ENCODE results near the gene RGS10.

RGS10 gene

DNA sequence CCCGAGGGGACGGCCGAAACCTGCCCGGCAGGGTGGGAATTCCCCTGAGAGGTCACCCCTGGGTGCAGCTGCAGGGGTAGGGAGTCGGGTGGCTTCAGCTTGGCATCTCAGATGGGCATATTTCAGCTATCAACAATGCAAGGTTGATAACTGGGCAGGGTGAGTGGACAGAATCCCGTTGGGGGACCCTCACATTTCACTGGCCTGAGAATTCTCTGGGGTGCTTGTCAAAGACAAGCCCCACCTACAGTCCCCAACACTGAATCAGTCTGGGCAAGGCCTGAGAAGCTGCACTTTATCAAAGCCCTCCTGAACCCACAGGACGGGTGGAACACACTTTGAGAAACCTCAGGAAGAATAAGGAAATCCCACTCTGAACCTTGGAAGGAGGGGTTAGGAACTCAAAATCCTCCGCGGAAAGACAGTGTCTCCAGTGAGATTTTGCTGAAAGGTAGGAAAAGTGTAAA lies 3.1 kb downstream of the RGS10 start:
- DNase-seq (ENCODE audit: low spot score), result no peak
- TF ChIP-seq, protein P1, sequence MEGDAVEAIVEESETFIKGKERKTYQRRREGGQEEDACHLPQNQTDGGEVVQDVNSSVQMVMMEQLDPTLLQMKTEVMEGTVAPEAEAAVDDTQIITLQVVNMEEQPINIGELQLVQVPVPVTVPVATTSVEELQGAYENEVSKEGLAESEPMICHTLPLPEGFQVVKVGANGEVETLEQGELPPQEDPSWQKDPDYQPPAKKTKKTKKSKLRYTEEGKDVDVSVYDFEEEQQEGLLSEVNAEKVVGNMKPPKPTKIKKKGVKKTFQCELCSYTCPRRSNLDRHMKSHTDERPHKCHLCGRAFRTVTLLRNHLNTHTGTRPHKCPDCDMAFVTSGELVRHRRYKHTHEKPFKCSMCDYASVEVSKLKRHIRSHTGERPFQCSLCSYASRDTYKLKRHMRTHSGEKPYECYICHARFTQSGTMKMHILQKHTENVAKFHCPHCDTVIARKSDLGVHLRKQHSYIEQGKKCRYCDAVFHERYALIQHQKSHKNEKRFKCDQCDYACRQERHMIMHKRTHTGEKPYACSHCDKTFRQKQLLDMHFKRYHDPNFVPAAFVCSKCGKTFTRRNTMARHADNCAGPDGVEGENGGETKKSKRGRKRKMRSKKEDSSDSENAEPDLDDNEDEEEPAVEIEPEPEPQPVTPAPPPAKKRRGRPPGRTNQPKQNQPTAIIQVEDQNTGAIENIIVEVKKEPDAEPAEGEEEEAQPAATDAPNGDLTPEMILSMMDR (IDR thresholded peaks at IDR 0.05; ENCODE audit: extremely low read depth, insufficient read depth, missing control alignments), result no peak
- in situ Hi-C loops (cut with MboI; ENCODE audit: low pct_unique_long_range_greater_than_20kb, low sequenced_read_pairs, unreplicated experiment), result no loop called here

DNA sequence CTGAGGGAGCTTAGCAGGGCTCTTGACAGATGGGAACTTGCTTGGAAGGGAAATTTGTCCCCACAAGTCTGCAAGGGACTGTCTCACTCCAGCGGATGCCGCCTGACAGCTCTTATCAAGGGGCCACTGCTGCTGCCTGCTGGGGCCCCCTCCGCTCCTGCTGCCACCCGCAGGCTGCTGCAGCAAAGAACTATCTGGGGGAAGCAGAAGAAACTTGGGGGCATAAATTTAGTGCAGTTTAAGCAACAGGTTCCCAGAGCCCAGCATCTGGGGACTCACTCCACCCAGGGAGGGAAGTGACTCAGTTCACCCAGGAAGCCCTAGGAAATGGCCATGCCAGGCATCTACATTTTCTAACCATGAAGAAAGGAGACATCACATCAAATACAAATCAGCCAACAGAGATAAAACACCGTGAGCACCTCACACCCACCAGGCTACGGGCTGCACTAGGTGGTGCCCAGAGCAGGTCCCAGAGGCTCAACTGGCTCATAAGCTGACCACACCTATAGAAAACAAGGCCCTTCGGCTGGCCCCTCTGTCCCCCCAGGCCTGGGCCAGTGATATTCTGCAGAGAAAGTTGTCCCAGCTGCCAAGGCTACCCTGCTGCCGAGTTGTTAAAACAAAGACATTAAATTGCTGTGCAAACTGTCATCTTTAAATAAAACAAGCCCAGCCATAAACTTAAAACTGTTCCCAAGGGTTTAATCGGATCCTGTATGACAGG lies 3.7 kb downstream of the RGS10 start:
- DNase-seq (ENCODE audit: low spot score), result no peak
- in situ Hi-C loops (cut with MboI; ENCODE audit: low pct_unique_long_range_greater_than_20kb, low sequenced_read_pairs, unreplicated experiment), result no loop called here
- TF ChIP-seq, protein P1 (IDR thresholded peaks at IDR 0.05; ENCODE audit: extremely low read depth, insufficient read depth, missing control alignments), result peak; percentile 18

DNA sequence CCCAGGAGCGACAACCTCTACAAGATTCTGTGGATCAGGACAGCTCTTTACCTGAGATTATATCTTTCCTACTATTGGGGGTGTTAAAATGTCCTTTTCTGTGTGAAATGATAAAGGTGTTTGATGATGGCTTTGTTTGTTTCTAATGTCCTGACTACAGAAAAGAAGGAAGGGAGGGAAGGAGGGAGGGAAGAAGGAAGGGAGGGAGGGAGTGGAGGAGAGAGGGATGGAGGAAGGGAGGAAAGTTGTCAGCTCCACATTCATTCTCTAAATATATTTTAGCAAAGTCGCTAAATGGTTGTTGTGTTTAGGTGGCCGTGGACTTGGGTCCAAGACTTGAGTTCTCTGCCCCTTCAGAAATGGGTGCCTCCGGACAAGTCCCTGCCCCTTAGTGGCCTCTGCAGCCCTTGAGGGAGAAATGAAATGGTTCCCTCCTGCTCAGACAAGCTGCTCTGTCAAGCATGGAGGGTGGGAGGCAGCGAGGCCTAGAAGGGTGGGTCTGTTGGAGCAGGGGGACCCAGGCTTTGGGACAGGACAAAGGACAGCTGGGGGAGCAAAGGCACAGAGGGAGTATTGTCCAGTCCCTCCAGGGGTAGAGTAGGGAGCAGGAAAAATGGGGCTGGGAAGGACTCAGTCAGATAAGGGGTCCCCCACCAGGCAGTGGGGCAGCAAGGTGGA lies 4.4 kb downstream of the RGS10 start:
- TF ChIP-seq, protein P1 (IDR thresholded peaks at IDR 0.05; ENCODE audit: extremely low read depth, insufficient read depth, missing control alignments), result no peak
- no peak for DNase-seq (ENCODE audit: low spot score)
- in situ Hi-C loops (cut with MboI; ENCODE audit: low pct_unique_long_range_greater_than_20kb, low sequenced_read_pairs, unreplicated experiment), result no loop called here

DNA sequence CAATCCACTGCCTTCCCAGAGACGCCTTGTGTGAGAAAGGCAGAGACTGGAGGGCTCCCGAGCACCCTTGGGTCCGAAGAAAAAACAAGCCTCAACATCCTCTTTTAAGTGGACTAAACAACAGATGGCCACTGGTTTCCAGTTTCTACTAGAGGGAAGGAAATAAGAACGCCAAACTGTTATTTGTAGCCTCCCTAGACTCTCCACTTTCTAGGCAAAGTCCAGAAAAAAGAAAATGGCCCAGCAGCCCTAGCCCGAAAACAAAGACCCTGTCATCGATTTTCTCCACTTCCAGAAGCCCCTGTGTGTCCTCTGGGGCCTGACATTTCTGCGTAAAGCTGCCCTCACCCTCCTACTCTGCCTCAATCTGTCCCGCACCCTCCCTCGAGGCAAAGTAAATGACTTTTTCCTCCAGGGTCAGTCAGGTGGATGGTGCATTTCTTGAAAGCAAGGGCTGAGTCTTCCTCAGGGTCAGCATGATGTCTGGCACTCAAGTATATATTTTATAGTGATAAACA lies 6.0 kb downstream of the RGS10 start:
- TF ChIP-seq, protein P1 (IDR thresholded peaks at IDR 0.05; ENCODE audit: extremely low read depth, insufficient read depth, missing control alignments), result no peak
- DNase-seq (ENCODE audit: low spot score), result no peak
- in situ Hi-C loops (cut with MboI; ENCODE audit: low pct_unique_long_range_greater_than_20kb, low sequenced_read_pairs, unreplicated experiment), result no loop called here

DNA sequence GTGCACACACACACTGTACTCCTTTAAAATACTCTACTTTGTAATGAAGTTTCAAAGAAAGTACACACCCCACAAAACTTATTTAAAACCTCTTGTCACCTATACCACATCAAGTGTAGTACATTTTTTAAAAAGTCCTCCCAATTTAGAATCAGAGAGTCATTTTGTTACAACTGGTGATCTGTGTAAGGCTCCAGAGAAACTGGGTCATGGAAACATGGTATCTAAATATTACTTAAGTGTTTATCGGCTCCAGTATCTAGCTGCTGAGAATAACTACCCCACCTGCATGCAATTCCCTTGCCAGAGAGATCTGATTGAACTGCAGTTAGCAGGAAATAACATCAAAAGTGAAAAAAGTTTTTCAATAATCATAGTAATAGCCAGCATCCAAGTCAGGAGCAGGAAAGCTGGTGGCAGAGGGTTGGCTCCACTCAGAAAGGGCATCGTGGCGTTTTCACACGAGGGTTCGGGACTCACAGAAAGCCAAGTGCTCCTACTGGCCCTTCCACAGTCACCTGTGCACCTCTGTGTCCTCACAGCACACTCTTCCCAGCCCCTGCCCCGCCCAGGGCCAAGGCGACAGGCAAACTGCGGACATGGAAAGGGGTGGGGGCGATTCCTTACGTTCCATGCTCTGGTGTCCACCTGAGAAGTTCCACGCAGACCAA lies 6.5 kb downstream of the RGS10 start:
- TF ChIP-seq, protein P1 (IDR thresholded peaks at IDR 0.05; ENCODE audit: extremely low read depth, insufficient read depth, missing control alignments), result no peak
- DNase-seq (ENCODE audit: low spot score), result no peak
- in situ Hi-C loops (cut with MboI; ENCODE audit: low pct_unique_long_range_greater_than_20kb, low sequenced_read_pairs, unreplicated experiment), result no loop called here

DNA sequence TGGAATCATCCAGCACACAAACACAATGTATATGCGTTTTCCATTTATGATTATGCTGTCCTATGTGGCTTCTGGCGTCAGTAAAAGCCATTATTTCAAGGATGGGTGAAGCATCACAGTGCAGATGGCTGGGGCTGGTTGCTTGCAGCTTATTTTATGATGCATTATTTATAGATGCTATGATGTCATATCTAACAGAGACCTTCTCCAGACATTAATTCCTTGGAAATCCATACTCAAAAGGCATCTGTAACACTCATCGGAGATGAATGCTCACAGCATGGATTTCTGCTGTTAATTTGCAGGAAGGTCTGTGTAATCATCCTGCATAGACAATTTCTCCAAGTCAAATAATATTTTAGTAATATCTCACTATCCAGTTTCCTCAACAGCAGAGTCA lies 7.2 kb downstream of the RGS10 start:
- in situ Hi-C loops (cut with MboI; ENCODE audit: low pct_unique_long_range_greater_than_20kb, low sequenced_read_pairs, unreplicated experiment), result no loop called here
- TF ChIP-seq, protein P1 (IDR thresholded peaks at IDR 0.05; ENCODE audit: extremely low read depth, insufficient read depth, missing control alignments), result no peak
- DNase-seq (ENCODE audit: low spot score), result no peak

Data from GM13977 (cell line).